HepG2 (cell line): ENCODE measurements around the gene ZFYVE28. TPM values are rescaled to one million over a fixed set of nuclear protein-coding genes. Genes with fewer than 3 reads are reported as not detected.

ENCODE experiments used
- ATAC-seq: fragments of 200-7000 bp; cut with Tn5 transposase; 3 replicates; pipeline ENCODE4 v1.9.1; 2020; ENCODE audit warnings: mild to moderate bottlenecking, moderate library complexity
- BruUV-seq: library from RNA; stranded (reverse); fragments of 400-500 nt; replicated peaks from 2 replicates; lab custom pipeline; 2021; lab: Mats Ljungman, UMichigan
- CTCF ChIA-PET: fragments of 300-600 bp; formaldehyde crosslinking; extraction: SDS; loops from one replicate; lab custom pipeline; 2021; ENCODE audit warnings: low total read pairs, inconsistent platforms, low intra/inter-chr PET ratio; lab: Yijun Ruan, JAX
- POLR2A ChIA-PET: fragments of 350-600 bp; sonication (Branson Sonifier 250); formaldehyde crosslinking; loops from one replicate; lab custom pipeline; 2020; ENCODE audit warnings: antibody characterized with exemption, inconsistent platforms; lab: Yijun Ruan, JAX
- DNase-seq: peaks from one replicate; pipeline ENCODE4 v3.0.0-alpha.2; 2015; ENCODE audit warnings: low spot score
- FAIRE-seq: peaks from 3 replicates; lab custom pipeline; 2011; peaks lifted over from hg19 to GRCh38; lab: Jason Lieb, UNC
- H2AFZ ChIP-seq: one replicate; pipeline ENCODE4 v1.6.1; 2011; ENCODE audit warnings: low read length, inconsistent platforms
- H3K27ac ChIP-seq: fragments of 300-600 bp; 3 replicates; pipeline ENCODE4 v1.8.0; 2011; ENCODE audit warnings: mixed run types, mild to moderate bottlenecking, mixed read lengths, low read length, inconsistent platforms; ENCODE audit not compliant: insufficient read depth; ENCODE audit errors: extremely low read length
- H3K27me3 ChIP-seq, 2 experiments: fragments of 200-600 bp in 1 of 2; 2 replicates in 1 of 2; 3 replicates in 1 of 2; pipeline versions ENCODE4 v1.6.0 to v1.8.0; 2011; ENCODE audit warnings: low read length in 2 of 2, mild to moderate bottlenecking in 2 of 2, moderate library complexity in 2 of 2, inconsistent platforms in 1 of 2; ENCODE audit not compliant: insufficient read depth in 2 of 2, control insufficient read depth in 1 of 2
- H3K36me3 ChIP-seq, 2 experiments: fragments of 200-600 bp in 1 of 2; replicated peaks in 1 of 2; 2 replicates in 1 of 2; 3 replicates in 1 of 2; pipeline versions ENCODE4 v1.5.1 to v1.8.0; 2011; ENCODE audit warnings: low read length in 2 of 2, inconsistent platforms in 1 of 2; ENCODE audit not compliant: insufficient read depth in 2 of 2, control insufficient read depth in 1 of 2
- H3K4me1 ChIP-seq: 2 replicates; pipeline ENCODE4 v1.5.1; 2012; ENCODE audit warnings: low read length, inconsistent platforms; ENCODE audit not compliant: insufficient read depth
- H3K4me2 ChIP-seq: 2 replicates; pipeline ENCODE4 v1.6.0; 2011; ENCODE audit warnings: low read depth, low read length, inconsistent platforms
- H3K4me3 ChIP-seq, 3 experiments: fragments of 200-600 bp in 1 of 3; sonication (generic), shearing (Covaris generic) in 1 of 3; replicated peaks in 1 of 3; 2 replicates each; pipeline ENCODE4 v1.5.1; 2011 to 2016; ENCODE audit warnings: low read length in 3 of 3, inconsistent platforms in 2 of 3, low read depth in 2 of 3, mild to moderate bottlenecking in 2 of 3, control low read depth in 1 of 3, mixed read lengths in 1 of 3; ENCODE audit not compliant: insufficient read depth in 1 of 3
- H3K79me2 ChIP-seq: one replicate; pipeline ENCODE4 v1.6.1; 2011; ENCODE audit warnings: low read length, inconsistent platforms; ENCODE audit not compliant: insufficient read depth
- H3K9ac ChIP-seq: 2 replicates; pipeline ENCODE4 v1.6.0; 2011; ENCODE audit warnings: mild to moderate bottlenecking, low read depth, low read length, inconsistent platforms; ENCODE audit not compliant: insufficient read depth
- H3K9me3 ChIP-seq: 2 replicates; pipeline ENCODE4 v1.5.1; 2012; ENCODE audit warnings: mild to moderate bottlenecking, low read length
- H4K20me1 ChIP-seq: 2 replicates; pipeline ENCODE4 v1.6.0; 2011; ENCODE audit warnings: inconsistent platforms, mild to moderate bottlenecking, low read length, moderate library complexity; ENCODE audit not compliant: insufficient read depth
- CHD2 ChIP-seq: IDR thresholded peaks from 2 replicates; pipeline ENCODE4 v1.6.1; 2011; ENCODE audit warnings: low read depth, low read length, improper control_type of control experiment
- DBP ChIP-seq: sonication (generic); formaldehyde crosslinking; IDR thresholded peaks from 2 replicates; pipeline ENCODE4 v1.4.0; 2020; ENCODE audit warnings: missing genetic modification reagents; ENCODE audit errors: not compliant biosample characterization
- ELF4 ChIP-seq: sonication (generic); formaldehyde crosslinking; IDR thresholded peaks from 2 replicates; pipeline ENCODE4 v1.5.0; 2020; ENCODE audit warnings: missing genetic modification reagents, mild to moderate bottlenecking, moderate library complexity, borderline replicate concordance
- FOSL2 ChIP-seq: sonication (generic); formaldehyde crosslinking; IDR thresholded peaks from 2 replicates; pipeline ENCODE4 v1.4.0; 2020; ENCODE audit warnings: missing genetic modification reagents
- GATAD2A ChIP-seq: IDR thresholded peaks from 2 replicates; pipeline ENCODE4 v1.6.1; 2016
- IKZF1 ChIP-seq: fragments of 450-650 bp; IDR thresholded peaks from 2 replicates; pipeline ENCODE4 v1.7.1; 2016
- KDM3A ChIP-seq: IDR thresholded peaks from 2 replicates; pipeline ENCODE4 v1.6.1; 2018; ENCODE audit warnings: low read depth, missing compliant biosample characterization
- MAFK ChIP-seq, 2 experiments: IDR thresholded peaks in 1 of 2; conservative IDR thresholded peaks in 1 of 2; 2 replicates each; pipeline ENCODE4 v1.6.1; 2011; ENCODE audit warnings: improper control_type of control experiment in 2 of 2, low read length in 2 of 2
- PHF21A ChIP-seq: sonication (generic); formaldehyde crosslinking; IDR thresholded peaks from 2 replicates; pipeline ENCODE4 v1.5.0; 2020; ENCODE audit warnings: mild to moderate bottlenecking, missing genetic modification reagents
- WGBS: methylation state at CpG from one replicate; pipeline ENCODE4 v1.1.6; 2017; ENCODE audit warnings: low lambda C conversion rate; 5-methylcytosine and 5-hydroxymethylcytosine counted together
- in situ Hi-C: cut with HindIII; loops from 2 replicates; pipeline ENCODE4 v1.10.0; 2017; ENCODE audit warnings: low pct_unique_long_range_greater_than_20kb; ENCODE audit not compliant: extremely low pct_ligation_motif_present
- intact Hi-C: fragments of 100-400 bp; cut with micrococcal nuclease; formaldehyde crosslinking; loops from one replicate; pipeline ENCODE4 v1.10.0; 2022; ENCODE audit not compliant: unreplicated experiment
- polyA plus RNA-seq, 8 experiments: library from polyadenylated mRNA; depleted of rRNA in 3 of 8; stranded (reverse) in 7 of 8; unstranded in 1 of 8; fragments of >200 nt; fragmentation: Illumina TruSeq in 4 of 8; extraction: Trizol in 4 of 8; gene quantifications; 2 replicates each; pipeline versions ENCODE4 v1.2.1 to v1.2.3, GENCODE V29; 2011 to 2016; ENCODE audit warnings: low read depth in 4 of 8, missing spikeins in 1 of 8, mixed read lengths in 1 of 8; ENCODE audit not compliant: insufficient read depth in 1 of 8
- total RNA-seq, 5 experiments: library from RNA; depleted of rRNA; stranded (reverse); fragments of >200 nt; fragmentation: Illumina TruSeq; extraction: Trizol; gene quantifications; 2 replicates each; pipeline ENCODE4 v1.2.3, GENCODE V29; 2016; ENCODE audit warnings: low read depth in 1 of 5
- TF ChIP-seq, protein P1 (sequence below): IDR thresholded peaks from 2 replicates; pipeline ENCODE4 v1.6.1; 2016; ENCODE audit warnings: missing biosample characterization, missing genetic modification reagents, low read depth

Gene ZFYVE28
- total and polyA plus RNA-seq, 2 of the 13 experiments (the other 11 are each of a cell fraction or from before 2014, with no cell fraction given), result 0.12 to 0.22 TPM

DNA sequence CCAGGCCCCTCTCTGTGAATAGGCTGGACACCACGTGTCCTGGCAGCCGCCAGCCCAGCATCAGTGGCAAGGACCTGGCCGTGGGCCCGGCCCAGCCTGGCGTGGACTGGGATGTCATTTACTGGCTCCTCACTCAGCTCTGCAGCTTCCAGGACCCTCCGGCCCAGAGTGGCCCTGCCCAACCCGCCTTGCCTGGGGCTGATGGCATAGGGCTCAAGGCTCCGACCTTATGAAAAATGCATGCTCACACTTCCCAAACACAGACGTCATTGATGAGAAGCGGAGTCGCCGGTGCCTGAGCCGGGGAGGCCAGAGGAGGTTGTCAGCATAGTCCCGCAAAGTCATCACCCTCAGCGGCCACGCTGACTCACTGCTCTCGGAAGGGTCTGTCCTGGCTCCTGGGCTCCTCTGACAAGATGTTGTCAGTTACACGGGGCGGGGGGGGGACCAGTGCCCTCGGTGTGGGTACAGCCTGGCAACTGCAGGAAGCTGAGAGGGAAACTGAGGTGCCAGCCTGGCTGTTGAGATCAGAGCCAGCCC, 14.6 kb upstream of the ZFYVE28 start:
- Histone ChIP-seq H3K4me1 (peaks cover 29% of the 10 kb centered on the region), H4K20me1 (no peaks in the 10 kb centered on the region), H3K36me3 (no peaks in the 10 kb centered on the region), H3K4me2 (no peak overlapping the region), H3K79me2 (no peaks in the 10 kb centered on the region), H3K27ac (no peak overlapping the region), H3K9ac (no peak overlapping the region), H3K9me3 (no peaks in the 10 kb centered on the region), H2AFZ (no peak overlapping the region), H3K4me3 (0 out of 6 replicates have a peak overlapping the region, but pooled peaks of 1 of the 3 experiments have one; percentile 4), H3K27me3 (peaks cover 9 to 53% of the 10 kb centered on the region in 2 experiments; a peak in 4 of 5 replicates)
- TF ChIP-seq ELF4 (no peak), FOSL2 (CRISPR knock-in tag) (0 out of 2 replicates have a peak, but pooled peaks have one; percentile 25), MAFK (conservative IDR thresholded peaks at IDR 0.05 in 1 of 2, IDR thresholded peaks at IDR 0.05 in 1 of 2; ENCODE audit: low read length in 2 of 2) (0 out of 4 replicates have a peak, but pooled peaks of 1 of the 2 experiments have one; percentile 8)
- POLR2A ChIA-PET, result no interaction called here
- no TSS peak for BruUV-seq
- peak; percentile 13; the same call in 2 of the 3 replicates for ATAC-seq
- WGBS, result no CpG with 5 or more reads among the region's 20 CpGs
- intact Hi-C loops, result no loop called here
- no peak for DNase-seq
- CTCF ChIA-PET, result no interaction called here
- FAIRE-seq, result no peak
- in situ Hi-C loops, result no loop called here

DNA sequence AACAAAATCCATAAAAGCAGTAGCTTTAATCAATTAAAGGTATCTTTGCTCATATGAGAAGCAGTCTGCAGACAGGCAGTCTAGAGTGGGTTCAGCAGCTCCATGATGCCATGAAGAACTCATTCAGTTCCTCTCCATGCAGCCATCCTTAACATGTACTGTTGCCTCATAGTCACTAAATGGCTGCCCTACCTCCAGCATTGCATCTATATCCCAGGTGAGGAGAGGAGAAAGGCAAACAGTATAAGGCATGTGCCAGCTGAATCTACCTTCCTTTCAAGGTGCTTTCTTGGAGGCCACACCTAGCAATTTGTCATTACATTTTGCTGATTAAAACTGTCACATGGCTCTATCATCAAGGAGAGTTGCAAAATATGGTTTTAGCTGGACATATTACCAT, 13.6 kb upstream of the ZFYVE28 start:
- Histone ChIP-seq H4K20me1 (no peaks in the 10 kb centered on the region), H3K79me2 (no peaks in the 10 kb centered on the region), H3K27me3 (peaks cover 8 to 53% of the 10 kb centered on the region in 2 experiments; a peak in 4 of 5 replicates), H3K4me2 (no peak overlapping the region), H2AFZ (no peak overlapping the region), H3K4me1 (peaks cover 19% of the 10 kb centered on the region), H3K27ac (no peak overlapping the region), H3K9me3 (no peaks in the 10 kb centered on the region), H3K9ac (no peak overlapping the region), H3K4me3 (no peak overlapping the region), H3K36me3 (no peaks in the 10 kb centered on the region)
- ATAC-seq (no peak), FAIRE-seq (no peak), DNase-seq (no peak)
- in situ Hi-C loops, result no loop called here
- CTCF ChIA-PET, result no interaction called here
- no TSS peak for BruUV-seq
- POLR2A ChIA-PET, result no interaction called here
- intact Hi-C loops, result no loop called here
- TF ChIP-seq DBP (CRISPR knock-in tag), result no peak
- no peak for TF ChIP-seq PHF21A (CRISPR knock-in tag)
- no peak for TF ChIP-seq GATAD2A (CRISPR knock-in tag)
- TF ChIP-seq KDM3A (CRISPR knock-in tag), result no peak
- no peak for TF ChIP-seq IKZF1
- TF ChIP-seq, protein P1, sequence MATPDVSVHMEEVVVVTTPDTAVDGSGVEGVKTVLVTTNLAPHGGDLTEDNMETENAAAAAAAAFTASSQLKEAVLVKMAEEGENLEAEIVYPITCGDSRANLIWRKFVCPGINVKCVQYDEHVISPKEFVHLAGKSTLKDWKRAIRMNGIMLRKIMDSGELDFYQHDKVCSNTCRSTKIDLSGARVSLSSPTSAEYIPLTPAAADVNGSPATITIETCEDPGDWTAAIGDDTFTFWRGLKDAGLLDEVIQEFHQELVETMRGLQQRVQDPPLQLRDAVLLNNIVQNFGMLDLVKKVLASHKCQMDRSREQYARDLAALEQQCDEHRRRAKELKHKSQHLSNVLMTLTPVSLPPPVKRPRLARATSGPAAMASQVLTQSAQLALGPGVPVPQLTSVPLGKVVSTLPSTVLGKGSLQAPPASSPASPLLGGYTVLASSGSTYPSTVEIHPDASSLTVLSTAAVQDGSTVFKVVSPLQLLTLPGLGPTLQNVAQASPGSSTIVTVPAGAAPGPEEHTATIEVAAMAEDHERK, result no peak
- TF ChIP-seq CHD2, result no peak
